HG03060 (cell line): ENCODE data around the gene TANC2.
"Not testable (repeated sequence)": the region's sequence is repeated elsewhere in the genome, so short reads cannot be mapped to it uniquely, and the experiment has no call there.

Experiments used
- ATAC-seq: cut with Tn5 transposase; IDR thresholded peaks from one replicate; pipeline ENCODE4 v1.9.1; 2021; ENCODE audit warnings: low read depth, moderate number of reproducible peaks; ENCODE audit not compliant: unreplicated experiment

Gene TANC2

DNA sequence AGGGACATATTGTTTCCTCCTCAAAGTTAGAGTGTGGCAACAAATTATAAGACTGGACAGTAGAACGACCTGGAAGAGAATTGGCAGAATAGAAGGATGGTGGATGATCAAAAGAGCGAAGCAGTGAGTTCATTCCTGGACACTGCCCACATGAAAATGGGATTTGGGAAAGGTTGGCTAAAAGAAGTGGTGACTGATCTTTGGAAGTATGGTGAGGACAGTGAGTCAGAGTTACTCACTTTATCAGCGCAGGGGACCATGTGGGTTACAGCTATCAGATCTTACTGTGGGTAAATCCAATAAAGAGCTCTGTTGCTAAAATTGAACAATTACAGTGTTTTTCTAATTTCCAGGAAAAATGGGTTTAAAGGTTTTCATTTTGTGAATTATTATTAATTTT, 2.7 kb upstream of the TANC2 start:
- no peak for ATAC-seq

DNA sequence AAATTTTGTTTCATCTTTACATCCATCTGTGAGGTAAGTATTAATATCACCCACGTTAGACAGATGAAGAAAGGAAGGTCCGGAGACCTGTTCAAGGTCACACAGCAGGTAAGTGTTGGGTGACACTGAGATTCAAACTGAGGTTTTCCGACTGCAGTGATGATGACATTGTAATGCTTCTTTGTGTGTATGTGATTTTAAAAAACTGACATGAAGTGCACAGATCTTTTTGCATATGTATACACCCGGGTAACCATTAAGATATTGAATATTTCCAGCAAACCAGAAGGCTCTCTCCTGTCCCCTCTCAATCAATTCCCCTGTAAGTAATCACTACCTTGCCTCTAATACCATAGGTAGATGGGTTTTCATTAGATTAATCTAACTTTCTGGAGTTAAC, 1.5 kb upstream of the TANC2 start:
- no peak for ATAC-seq

DNA sequence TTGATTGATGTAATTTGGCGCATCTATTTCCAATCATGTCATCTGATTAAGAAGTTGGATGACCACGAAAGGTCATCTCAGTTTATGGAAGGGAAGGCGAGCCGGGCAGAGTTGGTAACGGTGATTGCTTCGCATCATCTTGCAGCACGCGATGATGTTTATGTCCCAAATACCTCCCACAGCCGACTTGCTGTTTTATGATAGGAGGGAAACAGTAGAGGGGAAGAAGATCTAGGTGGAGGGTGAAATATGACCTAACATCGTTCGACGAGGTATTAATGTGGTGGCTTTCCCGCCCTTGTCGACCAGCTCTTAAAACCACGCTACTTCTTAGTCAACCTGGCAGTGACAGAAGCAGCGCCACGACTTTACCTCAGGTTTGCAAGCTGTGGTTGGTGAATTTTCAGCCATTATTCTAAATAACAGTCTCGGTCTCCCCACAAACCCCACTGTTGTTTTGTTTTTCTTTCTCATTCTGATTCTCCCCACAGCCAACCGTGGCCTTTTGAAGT, 805 bp upstream of the TANC2 start:
- no peak for ATAC-seq

DNA sequence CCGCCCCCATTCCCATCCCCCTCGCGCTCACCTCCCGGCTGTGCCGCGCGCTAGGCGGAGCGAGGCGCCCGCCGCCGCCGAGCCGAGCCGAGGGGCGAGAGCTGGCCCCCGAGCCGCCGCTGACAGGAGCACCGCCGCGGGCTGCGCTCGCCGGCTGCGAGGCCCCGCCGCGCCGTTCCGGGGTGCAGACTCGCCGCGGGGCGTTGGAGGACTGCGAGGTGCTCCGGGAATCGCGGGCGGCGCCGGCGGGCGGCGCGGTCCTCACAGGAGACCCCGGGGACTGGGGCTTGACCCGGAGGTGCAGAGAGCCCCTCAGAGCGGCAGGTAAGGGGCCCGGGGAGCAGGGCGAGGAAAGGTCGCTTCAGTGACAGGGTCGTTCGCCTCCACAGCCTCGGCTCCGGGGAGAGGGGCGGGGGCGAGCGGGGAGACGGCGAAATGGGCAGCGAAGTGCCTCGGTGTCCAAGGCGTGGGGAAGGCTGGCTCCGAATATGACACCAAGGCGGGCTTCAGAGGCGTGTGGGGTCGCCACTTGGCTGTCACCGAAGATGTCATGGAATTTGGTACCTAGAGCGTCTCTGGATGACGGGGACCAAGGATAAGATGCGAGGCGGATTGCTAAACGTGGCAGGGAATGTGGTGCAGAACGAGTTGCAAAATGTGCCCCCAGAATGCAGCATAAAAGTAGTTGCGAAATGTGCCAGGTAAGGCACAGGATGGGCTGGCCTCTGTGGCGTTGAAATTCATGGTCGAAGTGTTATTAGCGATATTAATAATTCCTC, 580 bp downstream of the TANC2 start:
- no peak for ATAC-seq

DNA sequence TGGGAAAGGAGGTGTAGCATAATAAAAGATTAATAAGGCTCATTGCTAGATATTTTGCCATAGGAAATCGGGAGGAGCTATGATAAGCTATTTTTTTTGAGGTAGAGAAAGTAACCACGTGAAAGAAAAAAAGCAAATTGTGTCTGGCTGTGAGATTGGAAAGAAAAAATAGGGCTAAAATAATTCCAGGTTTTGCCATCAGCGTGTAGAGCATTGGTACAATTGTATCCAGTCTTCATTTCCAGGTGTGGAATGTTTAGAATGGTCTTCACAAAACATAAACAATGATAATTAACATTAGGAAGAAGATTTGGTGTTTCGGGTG, 1.1 kb downstream of the TANC2 start:
- ATAC-seq: no peak

GRCh38 chr17:62968445-62968923, 2.4 kb downstream of the TANC2 start:
- ATAC-seq: peak; percentile 82

DNA sequence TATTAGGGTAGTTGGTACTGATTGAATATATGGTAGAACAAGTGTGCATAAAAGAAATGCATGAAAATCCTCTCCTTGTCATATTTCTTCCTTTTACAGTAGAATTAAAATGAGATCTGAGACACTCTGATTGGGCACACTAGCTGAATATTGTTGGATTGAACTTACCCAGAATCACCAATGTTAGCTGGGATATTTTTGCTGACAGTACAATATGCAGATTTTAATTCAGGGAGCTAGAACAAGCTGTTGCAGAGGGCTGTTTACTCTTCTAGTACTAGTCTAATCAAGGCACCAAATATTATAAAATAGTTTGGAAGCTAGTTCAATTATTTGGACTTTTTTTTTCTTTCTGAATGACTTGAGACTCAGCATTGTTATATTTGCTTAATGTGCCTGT, 4.6 kb downstream of the TANC2 start:
- no peak for ATAC-seq

DNA sequence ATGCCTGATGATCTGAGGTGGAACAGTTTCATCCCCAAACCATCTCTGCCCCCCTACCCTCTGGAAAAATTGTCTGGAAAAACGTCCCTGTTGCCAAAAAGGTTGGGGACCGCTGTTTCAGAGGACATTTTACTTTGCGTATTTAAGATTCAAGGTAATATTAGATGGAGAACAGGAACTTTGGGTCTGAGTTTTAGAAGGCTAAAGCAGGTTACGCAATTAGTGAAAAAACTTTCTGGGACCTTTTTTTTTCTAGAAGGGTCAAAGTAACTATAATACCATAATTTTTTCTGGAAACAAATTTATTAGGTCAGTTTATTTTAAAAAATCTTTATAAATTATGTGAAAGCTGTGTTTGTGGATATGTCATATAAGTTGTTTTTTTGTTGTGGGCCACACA, 5.8 kb downstream of the TANC2 start:
- no peak for ATAC-seq

DNA sequence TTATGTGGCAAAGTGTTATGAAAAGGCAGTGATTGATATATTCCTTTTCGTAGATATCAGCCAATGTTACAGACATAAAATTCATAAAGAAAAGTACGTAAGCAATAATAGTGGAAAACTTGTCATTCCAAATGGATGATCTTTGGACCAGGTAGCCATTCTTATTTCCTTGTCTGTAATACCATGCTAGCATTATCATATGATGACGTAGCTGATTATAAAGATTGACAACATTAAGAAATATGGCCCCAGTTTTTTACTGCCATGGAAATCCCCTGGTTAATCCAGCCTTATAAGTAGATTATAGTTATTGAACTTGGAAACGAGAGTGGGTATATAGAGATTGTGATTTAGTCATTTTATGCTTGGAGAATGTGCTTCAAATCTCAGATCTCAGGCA, 8.8 kb downstream of the TANC2 start:
- ATAC-seq: no peak

GRCh38 chr17:62975206-62975605, 9.2 kb downstream of the TANC2 start:
- ATAC-seq: no peak

- ATAC-seq: not testable (repeated sequence)
These were observed 10.7 kb downstream of the TANC2 start for GRCh38 chr17:62976643-62977231.

- no peak for ATAC-seq
These were observed 14.8 kb downstream of the TANC2 start for GRCh38 chr17:62980842-62981241.

DNA sequence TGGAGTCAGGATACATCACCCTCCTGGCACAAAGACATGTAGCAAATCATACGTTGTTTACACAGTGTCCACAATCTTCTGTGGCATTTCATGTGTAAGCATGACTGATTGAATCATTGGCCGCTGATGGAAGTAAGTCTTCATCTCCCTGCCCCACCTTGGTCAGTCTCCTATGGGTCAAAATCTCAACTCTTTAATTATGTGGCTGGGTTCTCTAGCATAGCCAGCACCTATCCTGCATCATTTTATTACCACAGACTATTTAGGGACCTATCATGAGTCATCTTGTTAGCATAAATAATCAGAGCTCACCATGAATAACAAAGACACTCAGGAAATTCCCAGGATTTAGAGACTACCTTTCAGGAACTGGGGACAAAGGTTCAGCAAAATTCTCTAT, 15.9 kb downstream of the TANC2 start:
- no peak for ATAC-seq

- ATAC-seq: no peak
These were observed 18.8 kb downstream of the TANC2 start for GRCh38 chr17:62984801-62985200.

DNA sequence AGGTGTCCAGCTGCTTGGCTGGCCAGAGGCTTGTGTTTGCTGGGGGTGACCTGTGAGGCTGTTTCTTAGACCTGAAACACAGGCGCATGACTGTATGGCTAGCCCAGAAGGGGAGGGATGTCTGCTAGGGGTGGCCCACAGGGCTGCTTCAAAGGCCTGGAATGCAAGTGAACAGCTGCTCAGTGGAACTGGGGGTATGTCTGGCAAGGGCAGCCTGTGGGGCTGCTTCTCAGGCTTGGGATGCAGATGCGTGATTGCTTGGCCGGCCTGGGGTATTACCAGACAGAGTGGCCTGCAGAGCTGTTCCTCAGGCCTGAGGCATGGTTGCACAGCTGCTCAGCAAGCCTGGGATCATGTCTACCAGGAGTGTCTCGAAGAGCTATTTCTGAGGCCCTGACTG, 20.5 kb downstream of the TANC2 start:
- ATAC-seq: no peak

GRCh38 chr17:62987136-62987535, 21.1 kb downstream of the TANC2 start:
- no peak for ATAC-seq

DNA sequence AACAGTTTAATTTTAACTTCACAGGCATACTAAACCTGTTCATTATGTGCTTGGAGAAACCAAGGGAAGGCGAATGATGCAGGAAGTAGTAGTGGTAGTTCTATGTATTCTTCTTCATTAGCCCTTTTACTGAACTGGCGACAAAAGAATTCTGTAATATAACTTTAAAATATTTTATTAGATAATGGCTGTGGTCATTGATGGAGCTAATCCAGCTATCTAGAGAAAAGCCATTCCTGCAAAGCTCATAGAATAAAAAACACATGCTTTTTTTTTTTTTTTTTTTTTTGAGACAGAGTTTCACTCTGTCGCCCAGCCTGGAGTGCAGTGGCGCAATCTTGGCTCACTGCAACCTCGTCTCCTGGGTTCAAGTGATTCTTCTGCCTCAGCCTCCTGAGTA, 23.5 kb downstream of the TANC2 start:
- ATAC-seq: no peak

GRCh38 chr17:62994931-62995330, 28.9 kb downstream of the TANC2 start:
- ATAC-seq: no peak

DNA sequence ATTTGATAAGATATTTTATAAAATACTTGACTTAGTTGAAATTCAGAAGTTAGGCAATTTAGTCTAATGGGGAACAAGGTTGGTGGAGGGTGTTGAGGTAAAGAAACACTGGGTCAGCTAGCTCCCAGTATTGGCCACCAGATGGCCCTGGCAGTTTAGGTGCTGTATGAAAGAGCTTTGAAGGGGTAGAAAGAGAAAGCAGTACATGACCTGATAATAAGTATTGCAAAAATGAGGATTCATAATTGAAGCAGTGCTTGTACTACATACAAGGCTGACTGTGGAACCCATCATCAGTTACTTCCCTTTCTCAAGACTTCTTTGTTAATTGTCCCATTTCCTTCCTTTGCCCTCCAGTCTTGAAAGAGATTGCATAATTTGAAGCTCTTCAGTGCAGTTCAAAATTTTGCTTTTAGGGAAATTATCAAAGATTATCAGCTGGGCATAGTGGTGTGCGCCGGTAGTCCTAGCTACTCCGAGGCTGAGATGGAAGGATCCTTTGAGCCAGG, 29.4 kb downstream of the TANC2 start:
- ATAC-seq: no peak

DNA sequence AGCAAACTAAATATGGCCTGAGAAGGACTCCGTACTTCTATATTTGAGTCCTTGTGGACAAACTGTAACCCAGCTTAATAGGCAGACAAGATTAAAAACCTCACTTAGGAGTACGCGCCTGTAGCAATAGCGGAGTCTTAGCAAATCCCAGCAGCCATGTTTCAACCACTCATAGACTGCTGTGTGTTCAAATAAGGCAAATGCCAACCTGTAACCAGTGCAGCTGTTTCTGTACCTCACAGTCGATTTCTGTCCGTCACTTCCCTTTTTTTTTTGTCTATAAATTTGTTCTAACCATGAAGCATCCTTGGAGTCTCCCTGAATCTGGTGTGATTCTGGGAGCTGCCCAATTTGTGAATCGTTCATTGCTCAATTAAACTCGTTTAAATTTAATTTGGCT, 30.2 kb downstream of the TANC2 start:
- no peak for ATAC-seq

DNA sequence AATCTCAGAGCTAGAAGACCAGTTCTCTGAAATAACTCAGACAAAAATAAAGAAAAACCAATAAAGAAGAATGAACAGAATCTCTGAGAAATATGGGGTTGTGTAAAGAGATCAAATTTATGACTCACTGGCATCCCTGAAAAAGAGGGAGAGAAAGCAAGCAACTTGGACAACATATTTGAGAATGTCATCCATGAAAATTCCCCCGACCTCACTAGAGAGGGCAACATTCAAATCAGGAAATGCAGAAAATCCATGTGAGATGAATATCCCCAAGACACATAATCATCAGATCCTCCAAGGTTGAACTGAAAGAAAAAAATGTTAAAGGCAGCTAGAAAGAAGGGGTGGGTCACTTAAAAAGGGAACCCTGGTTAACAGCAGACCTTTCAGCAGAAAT, 32.1 kb downstream of the TANC2 start:
- no peak for ATAC-seq
